Gastroesophageal sphincter (tissue), 3 donors: Measurements from ENCODE around the gene PANK4.

ENCODE experiments used
- EP300 ChIP-seq: sonication (generic); formaldehyde crosslinking; IDR thresholded peaks from one replicate; pipeline ENCODE4 v1.6.1; 2017; ENCODE audit warnings: antibody characterized with exemption, mild to moderate bottlenecking
- POLR2A ChIP-seq, 2 donors: fragments of 450-650 bp; IDR thresholded peaks; one replicate each; pipeline ENCODE4 v1.6.1; 2017; ENCODE audit warnings: antibody characterized with exemption in 2 of 2, mild to moderate bottlenecking in 2 of 2, moderate library complexity in 1 of 2
- TF ChIP-seq, protein P1 (sequence below), 4 experiments: fragments of 200-600 bp in 2 of 4; fragments of 450-650 bp in 2 of 4; sonication (generic) in 1 of 4; IDR thresholded peaks; one replicate each; pipeline ENCODE4 v1.5.1; 2017 to 2019; ENCODE audit warnings: antibody characterized with exemption in 4 of 4, mild to moderate bottlenecking in 2 of 4, moderate library complexity in 2 of 4

- no peak for TF ChIP-seq POLR2A (IDR thresholded peaks at IDR 0.05)
- TF ChIP-seq, protein P1, sequence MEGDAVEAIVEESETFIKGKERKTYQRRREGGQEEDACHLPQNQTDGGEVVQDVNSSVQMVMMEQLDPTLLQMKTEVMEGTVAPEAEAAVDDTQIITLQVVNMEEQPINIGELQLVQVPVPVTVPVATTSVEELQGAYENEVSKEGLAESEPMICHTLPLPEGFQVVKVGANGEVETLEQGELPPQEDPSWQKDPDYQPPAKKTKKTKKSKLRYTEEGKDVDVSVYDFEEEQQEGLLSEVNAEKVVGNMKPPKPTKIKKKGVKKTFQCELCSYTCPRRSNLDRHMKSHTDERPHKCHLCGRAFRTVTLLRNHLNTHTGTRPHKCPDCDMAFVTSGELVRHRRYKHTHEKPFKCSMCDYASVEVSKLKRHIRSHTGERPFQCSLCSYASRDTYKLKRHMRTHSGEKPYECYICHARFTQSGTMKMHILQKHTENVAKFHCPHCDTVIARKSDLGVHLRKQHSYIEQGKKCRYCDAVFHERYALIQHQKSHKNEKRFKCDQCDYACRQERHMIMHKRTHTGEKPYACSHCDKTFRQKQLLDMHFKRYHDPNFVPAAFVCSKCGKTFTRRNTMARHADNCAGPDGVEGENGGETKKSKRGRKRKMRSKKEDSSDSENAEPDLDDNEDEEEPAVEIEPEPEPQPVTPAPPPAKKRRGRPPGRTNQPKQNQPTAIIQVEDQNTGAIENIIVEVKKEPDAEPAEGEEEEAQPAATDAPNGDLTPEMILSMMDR (IDR thresholded peaks at IDR 0.05) = no peak
- TF ChIP-seq EP300 = no peak
These were observed 31.4 kb downstream of the PANK4 start for GRCh38 chr1:2495026-2495425.
